ENCODE data around the gene CORO6. TPM values are rescaled to one million over a fixed set of nuclear protein-coding genes. Genes with fewer than 3 reads are reported as not detected.

Gene CORO6
- total and polyA plus RNA-seq, 2 of the 13 experiments (the other 11 are each of a cell fraction or from before 2014, with no cell fraction given) = 0.42 to 0.82 TPM

- peak; percentile 73; the same call in 1 of the 2 replicates for TF ChIP-seq TFDP2 (CRISPR knock-in tag; IDR thresholded peaks at IDR 0.05)
- no peak for TF ChIP-seq SMC3 (IDR thresholded peaks at IDR 0.05; ENCODE audit: low read length)
- no peak for TF ChIP-seq ZNF180 (CRISPR knock-in tag; IDR thresholded peaks at IDR 0.05; ENCODE audit: borderline replicate concordance, low read depth)
- no peak for TF ChIP-seq GATAD1 (CRISPR knock-in tag; IDR thresholded peaks at IDR 0.05)
- no peak for TF ChIP-seq NONO (IDR thresholded peaks at IDR 0.05)
- TF ChIP-seq NONO (CRISPR knock-in tag; conservative IDR thresholded peaks at IDR 0.05) = no peak; the same call in 1 of the 2 replicates
- TF ChIP-seq YEATS4 (CRISPR knock-in tag; IDR thresholded peaks at IDR 0.05; ENCODE audit: borderline replicate concordance) = peak; percentile 52
- no peak for TF ChIP-seq AFF4 (CRISPR knock-in tag; IDR thresholded peaks at IDR 0.05)
- TF ChIP-seq ZZZ3 (CRISPR knock-in tag; IDR thresholded peaks at IDR 0.05; ENCODE audit: borderline replicate concordance) = no peak
- TF ChIP-seq ZNF263 (CRISPR knock-in tag; IDR thresholded peaks at IDR 0.05) = peak; percentile 80
- TF ChIP-seq AGO1 (IDR thresholded peaks at IDR 0.05; ENCODE audit: low read depth, low read length, poor library complexity, severe bottlenecking) = no peak
- TF ChIP-seq SP140L (CRISPR knock-in tag; IDR thresholded peaks at IDR 0.05; ENCODE audit: borderline replicate concordance) = no peak
- no peak for TF ChIP-seq GMEB1 (CRISPR knock-in tag; IDR thresholded peaks at IDR 0.05; ENCODE audit: borderline replicate concordance)
- no peak; the same call in 1 of the 2 replicates for TF ChIP-seq SIN3A (IDR thresholded peaks at IDR 0.05; ENCODE audit: borderline replicate concordance, low read depth, low read length)
- no peak for TF ChIP-seq BRF2 (CRISPR knock-in tag; IDR thresholded peaks at IDR 0.05)
- TF ChIP-seq ZNF329 (CRISPR knock-in tag; IDR thresholded peaks at IDR 0.05; ENCODE audit: low read depth) = no peak
- peak; percentile 70; the same call in 1 of the 2 replicates for TF ChIP-seq ZNF234 (CRISPR knock-in tag; conservative IDR thresholded peaks at IDR 0.05)
- TF ChIP-seq NR2F6 (IDR thresholded peaks at IDR 0.05) = no peak
- TF ChIP-seq NR2F6 (CRISPR knock-in tag; IDR thresholded peaks at IDR 0.05) = no peak
- TF ChIP-seq CSRNP1 (CRISPR knock-in tag; IDR thresholded peaks at IDR 0.05) = peak; percentile 42; the same call in 1 of the 2 replicates
- TF ChIP-seq ZNF20 (CRISPR knock-in tag; IDR thresholded peaks at IDR 0.05) = 0 out of 2 replicates have a peak, but pooled peaks have one; percentile 46
- no peak for TF ChIP-seq TBP (CRISPR knock-in tag; IDR thresholded peaks at IDR 0.05)
Measured at GRCh38 chr17:29591146-29591736, 31.5 kb downstream of the CORO6 start (continued).
